Hepatocyte (in vitro differentiated cells): ENCODE data around the gene PRSS57. TPM values are rescaled to one million over a fixed set of nuclear protein-coding genes. Genes with fewer than 3 reads are reported as not detected.

ENCODE experiments used
- DNase-seq: peaks from one replicate; pipeline ENCODE4 v3.0.0-alpha.2; 2016; ENCODE audit warnings: low spot score
- H2AFZ ChIP-seq: fragments of 200-600 bp; sonication (generic); 2 replicates; pipeline ENCODE4 v1.6.0; 2016; ENCODE audit warnings: antibody characterized with exemption, mild to moderate bottlenecking
- H3K27ac ChIP-seq: fragments of 200-600 bp; sonication (generic); 2 replicates; pipeline ENCODE4 v1.5.1; 2016; ENCODE audit warnings: mild to moderate bottlenecking
- H3K27me3 ChIP-seq: fragments of 200-600 bp; sonication (generic); 2 replicates; pipeline ENCODE4 v1.6.1; 2016
- H3K36me3 ChIP-seq: fragments of 200-600 bp; sonication (generic); replicated peaks from 2 replicates; pipeline ENCODE4 v1.5.1; 2016; ENCODE audit warnings: low read depth; ENCODE audit not compliant: insufficient read depth
- H3K4me1 ChIP-seq: fragments of 200-600 bp; sonication (generic); 2 replicates; pipeline ENCODE4 v1.5.1; 2016; ENCODE audit warnings: mild to moderate bottlenecking, moderate library complexity; ENCODE audit not compliant: insufficient read depth
- H3K4me2 ChIP-seq: fragments of 200-600 bp; sonication (generic); 2 replicates; pipeline ENCODE4 v1.6.0; 2016
- H3K4me3 ChIP-seq: fragments of 200-600 bp; sonication (generic); 2 replicates; pipeline ENCODE4 v1.5.1; 2016; ENCODE audit warnings: mild to moderate bottlenecking
- H3K79me2 ChIP-seq: fragments of 200-600 bp; sonication (generic); 2 replicates; pipeline ENCODE4 v1.6.0; 2017; ENCODE audit warnings: mild to moderate bottlenecking
- H3K9me2 ChIP-seq: fragments of 200-600 bp; sonication (generic); replicated peaks from 2 replicates; pipeline ENCODE4 v1.6.0; 2017; ENCODE audit warnings: mild to moderate bottlenecking; ENCODE audit not compliant: insufficient read depth
- H3K9me3 ChIP-seq: fragments of 200-600 bp; sonication (generic); 2 replicates; pipeline ENCODE4 v1.5.1; 2016; ENCODE audit warnings: low read depth, mild to moderate bottlenecking
- H4K20me1 ChIP-seq: fragments of 200-600 bp; sonication (generic); 2 replicates; pipeline ENCODE4 v1.6.0; 2016; ENCODE audit warnings: mild to moderate bottlenecking; ENCODE audit not compliant: insufficient read depth, poor library complexity, severe bottlenecking
- CTCF ChIP-seq: fragments of 200-600 bp; sonication (generic); IDR thresholded peaks from 2 replicates; pipeline ENCODE4 v1.5.1; 2016; ENCODE audit warnings: antibody characterized with exemption, mild to moderate bottlenecking; ENCODE audit not compliant: poor library complexity
- EZH2 ChIP-seq: fragments of 200-600 bp; sonication (generic); IDR thresholded peaks from 2 replicates; pipeline ENCODE4 v1.6.1; 2016; ENCODE audit warnings: antibody characterized with exemption, mild to moderate bottlenecking, borderline replicate concordance
- EZH2phosphoT487 ChIP-seq: fragments of 200-600 bp; sonication (generic); IDR thresholded peaks from one replicate; pipeline ENCODE4 v1.6.1; 2018; ENCODE audit warnings: antibody characterized with exemption, mild to moderate bottlenecking, low read depth, moderate library complexity; ENCODE audit not compliant: unreplicated experiment, severe bottlenecking
- WGBS: methylation state at CpG from one replicate; pipeline ENCODE4 v1.1.6; 2016; ENCODE audit warnings: low lambda C conversion rate; ENCODE audit errors: missing lambda C conversion rate; 5-methylcytosine and 5-hydroxymethylcytosine counted together
- polyA plus RNA-seq: library from polyadenylated mRNA; unstranded; fragments of >200 nt; fragmentation: Nextera tagmentation; extraction: Ambion mirVana; gene quantifications from 2 replicates; pipeline ENCODE4 v1.2.1, GENCODE V29; 2016
- total RNA-seq: library from RNA; depleted of rRNA; stranded (reverse); fragments of >200 nt; gene quantifications from 2 replicates; pipeline ENCODE4 v1.2.3, GENCODE V29; 2014

PRSS57 gene
- total and polyA plus RNA-seq, 2 experiments from 2014 or later, result 1.2 to 2.4 TPM

- H3K27ac ChIP-seq, result peak overlapping the region; percentile 91
- DNase-seq, result peak; percentile 75
- peaks cover 48% of the 10 kb centered on the region for H3K4me1 ChIP-seq
- H3K27me3 ChIP-seq, result no peaks in the 10 kb centered on the region
- TF ChIP-seq CTCF (no peak), EZH2 (no peak), EZH2phosphoT487 (no peak)
- H3K36me3 ChIP-seq, result no peaks in the 10 kb centered on the region
- H3K4me3 ChIP-seq, result peak overlapping the region; percentile 99
- no peaks in the 10 kb centered on the region for H3K9me3 ChIP-seq
- H3K9me2 ChIP-seq, result no peaks in the 10 kb centered on the region
- H4K20me1 ChIP-seq, result peaks cover 47% of the 10 kb centered on the region
- H2AFZ ChIP-seq, result no peak overlapping the region
- H3K79me2 ChIP-seq, result peaks cover 55% of the 10 kb centered on the region
- 2% methylated on average over 46 of the region's 81 CpGs for WGBS
- H3K4me2 ChIP-seq, result peak overlapping the region; percentile 96
These were observed 32.9 kb downstream of the PRSS57 start for GRCh38 chr19:662207-662961.

GRCh38 chr19:661427-662196, 33.6 kb downstream of the PRSS57 start:
- Histone ChIP-seq H3K4me3 (peak overlapping the region; percentile 99), H3K4me1 (peaks cover 50% of the 10 kb centered on the region), H3K9me3 (no peaks in the 10 kb centered on the region), H3K9me2 (no peaks in the 10 kb centered on the region), H4K20me1 (peaks cover 55% of the 10 kb centered on the region), H3K79me2 (peaks cover 63% of the 10 kb centered on the region), H3K27ac (peak overlapping the region; percentile 91), H2AFZ (no peak overlapping the region), H3K36me3 (no peaks in the 10 kb centered on the region), H3K27me3 (no peaks in the 10 kb centered on the region), H3K4me2 (peak overlapping the region; percentile 96)
- peak; percentile 56 for DNase-seq
- TF ChIP-seq CTCF (no peak), EZH2 (no peak), EZH2phosphoT487 (no peak)
- WGBS, result 40% methylated on average over 30 of the region's 31 CpGs

GRCh38 chr19:660793-661426, 34.3 kb downstream of the PRSS57 start:
- peak overlapping the region; percentile 96 for H3K4me2 ChIP-seq
- no peaks in the 10 kb centered on the region for H3K9me2 ChIP-seq
- H3K27ac ChIP-seq, result peak overlapping the region; percentile 91
- H3K36me3 ChIP-seq, result no peaks in the 10 kb centered on the region
- H4K20me1 ChIP-seq, result peaks cover 62% of the 10 kb centered on the region
- peak; percentile 76 for DNase-seq
- peaks cover 50% of the 10 kb centered on the region for H3K4me1 ChIP-seq
- TF ChIP-seq EZH2phosphoT487, result no peak
- TF ChIP-seq EZH2, result no peak
- no peak for TF ChIP-seq CTCF
- H3K27me3 ChIP-seq, result no peaks in the 10 kb centered on the region
- H3K79me2 ChIP-seq, result peaks cover 70% of the 10 kb centered on the region
- H2AFZ ChIP-seq, result no peak overlapping the region
- H3K9me3 ChIP-seq, result no peaks in the 10 kb centered on the region
- H3K4me3 ChIP-seq, result peak overlapping the region; percentile 99
- WGBS, result 61% methylated on average over 20 of the region's 20 CpGs
